Body of pancreas (tissue), 4 donors: Measurements from ENCODE around the gene PKNOX1.

ENCODE experiments used
- POLR2A ChIP-seq, 3 donors: fragments of 450-650 bp; IDR thresholded peaks; one replicate each; pipeline ENCODE4 v1.6.1; 2016; ENCODE audit warnings: antibody characterized with exemption in 3 of 3, mild to moderate bottlenecking in 2 of 3
- TF ChIP-seq, protein P1 (sequence below), 7 experiments: fragments of 450-650 bp in 4 of 7; fragments of 200-600 bp in 3 of 7; sonication (generic) in 3 of 7; IDR thresholded peaks; one replicate each; pipeline ENCODE4 v1.5.1; 2016 to 2019; ENCODE audit warnings: antibody characterized with exemption in 7 of 7

GRCh38 chr21:42970946-42971653 lies 3.3 kb upstream of the PKNOX1 start:
- TF ChIP-seq, protein P1, sequence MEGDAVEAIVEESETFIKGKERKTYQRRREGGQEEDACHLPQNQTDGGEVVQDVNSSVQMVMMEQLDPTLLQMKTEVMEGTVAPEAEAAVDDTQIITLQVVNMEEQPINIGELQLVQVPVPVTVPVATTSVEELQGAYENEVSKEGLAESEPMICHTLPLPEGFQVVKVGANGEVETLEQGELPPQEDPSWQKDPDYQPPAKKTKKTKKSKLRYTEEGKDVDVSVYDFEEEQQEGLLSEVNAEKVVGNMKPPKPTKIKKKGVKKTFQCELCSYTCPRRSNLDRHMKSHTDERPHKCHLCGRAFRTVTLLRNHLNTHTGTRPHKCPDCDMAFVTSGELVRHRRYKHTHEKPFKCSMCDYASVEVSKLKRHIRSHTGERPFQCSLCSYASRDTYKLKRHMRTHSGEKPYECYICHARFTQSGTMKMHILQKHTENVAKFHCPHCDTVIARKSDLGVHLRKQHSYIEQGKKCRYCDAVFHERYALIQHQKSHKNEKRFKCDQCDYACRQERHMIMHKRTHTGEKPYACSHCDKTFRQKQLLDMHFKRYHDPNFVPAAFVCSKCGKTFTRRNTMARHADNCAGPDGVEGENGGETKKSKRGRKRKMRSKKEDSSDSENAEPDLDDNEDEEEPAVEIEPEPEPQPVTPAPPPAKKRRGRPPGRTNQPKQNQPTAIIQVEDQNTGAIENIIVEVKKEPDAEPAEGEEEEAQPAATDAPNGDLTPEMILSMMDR (IDR thresholded peaks at IDR 0.05): no peak
- TF ChIP-seq POLR2A (IDR thresholded peaks at IDR 0.05): no peak
